Neural cell (in vitro differentiated cells): Measurements from ENCODE around the gene NFASC. TPM values are rescaled to one million over a fixed set of nuclear protein-coding genes. Genes with fewer than 3 reads are reported as not detected.

Experiments
- H2AFZ ChIP-seq: fragments of 200-600, 300-800 bp; sonication (generic), shearing (Covaris generic); 2 replicates; pipeline ENCODE4 v1.6.0; 2014; ENCODE audit warnings: low read depth, mild to moderate bottlenecking, antibody characterized with exemption, low read length, moderate library complexity
- H3F3A ChIP-seq: fragments of 200-600 bp; shearing (Covaris generic); 2 replicates; pipeline ENCODE4 v1.6.1; 2016; ENCODE audit warnings: mild to moderate bottlenecking, moderate library complexity, mixed read lengths, antibody characterized with exemption, low read length; ENCODE audit not compliant: insufficient read depth, poor library complexity, severe bottlenecking
- H3K27ac ChIP-seq: fragments of 200-600, 300-800 bp; sonication (generic), shearing (Covaris generic); 2 replicates; pipeline ENCODE4 v1.5.1; 2014; ENCODE audit warnings: mild to moderate bottlenecking, low read length, moderate library complexity
- H3K27me3 ChIP-seq: fragments of 300-800, 200-600 bp; sonication (generic), shearing (Covaris generic); 2 replicates; pipeline ENCODE4 v1.6.0; 2014; ENCODE audit warnings: mild to moderate bottlenecking, low read depth, low read length, moderate library complexity; ENCODE audit not compliant: insufficient read depth
- H3K36me3 ChIP-seq: fragments of 300-800, 200-600 bp; sonication (generic), shearing (Covaris generic); 2 replicates; pipeline ENCODE4 v1.5.1; 2014; ENCODE audit warnings: mild to moderate bottlenecking, antibody characterized with exemption, low read length, moderate library complexity; ENCODE audit not compliant: insufficient read depth
- H3K4me2 ChIP-seq: fragments of 300-800, 200-600 bp; sonication (generic), shearing (Covaris generic); 2 replicates; pipeline ENCODE4 v1.6.0; 2014; ENCODE audit warnings: mild to moderate bottlenecking, low read length
- H3K4me3 ChIP-seq: fragments of 300-800, 200-600 bp; sonication (generic), shearing (Covaris generic); 2 replicates; pipeline ENCODE4 v1.5.1; 2014; ENCODE audit warnings: mild to moderate bottlenecking, low read length, moderate library complexity
- H3K79me2 ChIP-seq: fragments of 200-600 bp; shearing (Covaris generic); replicated peaks from 2 replicates; pipeline ENCODE4 v1.6.0; 2014; ENCODE audit warnings: mild to moderate bottlenecking, low read length, moderate library complexity; ENCODE audit not compliant: insufficient read depth
- H3K9ac ChIP-seq: fragments of 300-800, 200-600 bp; sonication (generic), shearing (Covaris generic); 2 replicates; pipeline ENCODE4 v1.6.1; 2016; ENCODE audit warnings: mild to moderate bottlenecking, low read length, mixed read lengths
- H3K9me2 ChIP-seq: fragments of 200-600 bp; shearing (Covaris generic); 2 replicates; pipeline ENCODE4 v1.6.1; 2016; ENCODE audit warnings: mild to moderate bottlenecking, low read length, mixed read lengths; ENCODE audit not compliant: insufficient read depth
- H3K9me3 ChIP-seq: fragments of 200-600, 300-800 bp; sonication (generic), shearing (Covaris generic); 2 replicates; pipeline ENCODE4 v1.6.1; 2016; ENCODE audit warnings: mild to moderate bottlenecking, mixed run types, low read length, moderate library complexity, mixed read lengths
- H4K20me1 ChIP-seq: fragments of 200-600 bp; shearing (Covaris generic); 2 replicates; pipeline ENCODE4 v1.6.1; 2016; ENCODE audit warnings: mild to moderate bottlenecking, mixed run types; ENCODE audit not compliant: insufficient read depth
- EP300 ChIP-seq: fragments of 450-650 bp; conservative IDR thresholded peaks from 2 replicates; pipeline ENCODE4 v1.6.1; 2014; ENCODE audit warnings: antibody characterized with exemption, mild to moderate bottlenecking, moderate library complexity; ENCODE audit not compliant: poor library complexity, severe bottlenecking
- EZH2 ChIP-seq: fragments of 200-600, 300-800 bp; shearing (Covaris generic), sonication (generic); IDR thresholded peaks from 2 replicates; pipeline ENCODE4 v1.6.1; 2014; ENCODE audit warnings: antibody characterized with exemption, low read length, borderline replicate concordance, mild to moderate bottlenecking; ENCODE audit not compliant: insufficient read depth, poor library complexity, severe bottlenecking
- MXI1 ChIP-seq: fragments of 450-650 bp; conservative IDR thresholded peaks from 2 replicates; pipeline ENCODE4 v1.6.1; 2014; ENCODE audit warnings: antibody characterized with exemption, mild to moderate bottlenecking; ENCODE audit not compliant: poor library complexity, severe bottlenecking
- POLR2AphosphoS5 ChIP-seq: IDR thresholded peaks from 2 replicates; pipeline ENCODE4 v1.6.1; 2012
- RAD21 ChIP-seq: fragments of 450-650 bp; conservative IDR thresholded peaks from 2 replicates; pipeline ENCODE4 v1.6.1; 2014; ENCODE audit warnings: antibody characterized with exemption, mild to moderate bottlenecking, moderate library complexity
- SMC3 ChIP-seq: fragments of 450-650 bp; conservative IDR thresholded peaks from 2 replicates; pipeline ENCODE4 v1.6.1; 2014; ENCODE audit warnings: antibody characterized with exemption, mild to moderate bottlenecking, moderate library complexity; ENCODE audit not compliant: poor library complexity
- TAF1 ChIP-seq: IDR thresholded peaks from 2 replicates; pipeline ENCODE4 v1.6.1; 2012; ENCODE audit warnings: low read depth
- polyA plus RNA-seq: library from polyadenylated mRNA; depleted of rRNA; stranded (reverse); fragments of >200 nt; gene quantifications from 2 replicates; pipeline ENCODE4 v1.2.3, GENCODE V29; 2014
- TF ChIP-seq, protein P1 (sequence below): IDR thresholded peaks from 2 replicates; pipeline ENCODE4 v1.6.1; 2012; ENCODE audit warnings: borderline replicate concordance
- TF ChIP-seq, protein P2 (sequence below): fragments of 450-650 bp; IDR thresholded peaks from 2 replicates; pipeline ENCODE4 v1.5.1; 2014; ENCODE audit warnings: antibody characterized with exemption, mild to moderate bottlenecking, moderate library complexity; ENCODE audit not compliant: poor library complexity, severe bottlenecking

NFASC gene
- polyA plus RNA-seq, 1 donor from 2014 or later, result 23.9 TPM

DNA sequence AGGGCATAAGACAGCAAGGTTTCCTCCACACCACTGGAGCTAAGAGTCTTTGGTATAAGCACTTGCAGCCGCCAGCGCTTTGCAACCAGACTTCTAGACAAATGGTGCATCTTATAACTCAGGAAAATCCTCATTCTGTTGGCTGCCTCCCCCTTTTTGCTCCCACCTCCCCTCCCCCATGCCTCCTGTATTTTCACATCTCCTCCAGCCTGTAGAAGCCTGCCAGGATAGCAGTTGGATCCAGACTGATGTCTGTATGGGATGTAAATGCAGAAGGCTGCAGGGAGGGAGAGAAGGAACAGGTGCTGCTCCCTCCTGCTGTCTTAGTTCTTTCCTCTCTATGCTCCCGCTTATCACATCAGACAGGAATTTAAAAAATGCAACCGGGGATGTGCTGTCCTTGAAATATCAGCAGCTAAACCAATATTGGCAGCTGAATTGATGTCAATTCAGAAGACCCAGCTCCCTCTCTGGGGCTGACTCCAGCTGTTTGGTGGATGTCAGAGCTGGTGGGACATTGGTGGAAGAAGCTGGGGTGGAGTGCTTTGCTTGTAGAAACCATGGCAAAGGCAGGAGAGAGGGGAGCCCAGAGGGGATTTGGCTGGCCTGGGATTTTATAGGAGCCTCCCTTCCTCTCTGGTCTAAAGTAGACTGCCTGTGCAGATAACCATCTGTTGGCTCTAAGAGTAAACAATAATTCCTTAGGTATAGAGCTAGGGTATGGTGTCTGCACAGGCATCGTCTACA, 53.5 kb downstream of the NFASC start:
- Histone ChIP-seq H3K36me3 (no peaks in the 10 kb centered on the region), H3K27me3 (no peaks in the 10 kb centered on the region), H3K9me2 (no peaks in the 10 kb centered on the region), H2AFZ (no peak overlapping the region), H3F3A (no peaks in the 10 kb centered on the region), H3K27ac (peak overlapping the region; percentile 18), H3K9me3 (no peaks in the 10 kb centered on the region), H3K9ac (no peak overlapping the region), H3K4me3 (peak overlapping the region; percentile 5), H3K79me2 (no peaks in the 10 kb centered on the region), H4K20me1 (peaks cover 2% of the 10 kb centered on the region), H3K4me2 (no peak overlapping the region)
- TF ChIP-seq RAD21 (no peak), EP300 (no peak), TAF1 (no peak), MXI1 (no peak), EZH2 (no peak)

GRCh38 chr1:204925701-204926100, 55.0 kb downstream of the NFASC start:
- no peak overlapping the region for H2AFZ ChIP-seq
- no peak overlapping the region for H3K4me2 ChIP-seq
- H3F3A ChIP-seq, result no peaks in the 10 kb centered on the region
- H3K9me2 ChIP-seq, result no peaks in the 10 kb centered on the region
- no peaks in the 10 kb centered on the region for H3K36me3 ChIP-seq
- H3K27ac ChIP-seq, result no peak overlapping the region
- no peaks in the 10 kb centered on the region for H3K27me3 ChIP-seq
- H3K79me2 ChIP-seq, result no peaks in the 10 kb centered on the region
- H3K4me3 ChIP-seq, result no peak overlapping the region
- peaks cover 2% of the 10 kb centered on the region for H4K20me1 ChIP-seq
- TF ChIP-seq, protein P1, sequence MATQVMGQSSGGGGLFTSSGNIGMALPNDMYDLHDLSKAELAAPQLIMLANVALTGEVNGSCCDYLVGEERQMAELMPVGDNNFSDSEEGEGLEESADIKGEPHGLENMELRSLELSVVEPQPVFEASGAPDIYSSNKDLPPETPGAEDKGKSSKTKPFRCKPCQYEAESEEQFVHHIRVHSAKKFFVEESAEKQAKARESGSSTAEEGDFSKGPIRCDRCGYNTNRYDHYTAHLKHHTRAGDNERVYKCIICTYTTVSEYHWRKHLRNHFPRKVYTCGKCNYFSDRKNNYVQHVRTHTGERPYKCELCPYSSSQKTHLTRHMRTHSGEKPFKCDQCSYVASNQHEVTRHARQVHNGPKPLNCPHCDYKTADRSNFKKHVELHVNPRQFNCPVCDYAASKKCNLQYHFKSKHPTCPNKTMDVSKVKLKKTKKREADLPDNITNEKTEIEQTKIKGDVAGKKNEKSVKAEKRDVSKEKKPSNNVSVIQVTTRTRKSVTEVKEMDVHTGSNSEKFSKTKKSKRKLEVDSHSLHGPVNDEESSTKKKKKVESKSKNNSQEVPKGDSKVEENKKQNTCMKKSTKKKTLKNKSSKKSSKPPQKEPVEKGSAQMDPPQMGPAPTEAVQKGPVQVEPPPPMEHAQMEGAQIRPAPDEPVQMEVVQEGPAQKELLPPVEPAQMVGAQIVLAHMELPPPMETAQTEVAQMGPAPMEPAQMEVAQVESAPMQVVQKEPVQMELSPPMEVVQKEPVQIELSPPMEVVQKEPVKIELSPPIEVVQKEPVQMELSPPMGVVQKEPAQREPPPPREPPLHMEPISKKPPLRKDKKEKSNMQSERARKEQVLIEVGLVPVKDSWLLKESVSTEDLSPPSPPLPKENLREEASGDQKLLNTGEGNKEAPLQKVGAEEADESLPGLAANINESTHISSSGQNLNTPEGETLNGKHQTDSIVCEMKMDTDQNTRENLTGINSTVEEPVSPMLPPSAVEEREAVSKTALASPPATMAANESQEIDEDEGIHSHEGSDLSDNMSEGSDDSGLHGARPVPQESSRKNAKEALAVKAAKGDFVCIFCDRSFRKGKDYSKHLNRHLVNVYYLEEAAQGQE, result no peak
- TF ChIP-seq MXI1 (no peak), EZH2 (no peak), EP300 (no peak), SMC3 (no peak), TAF1 (no peak), POLR2AphosphoS5 (no peak), RAD21 (no peak)
- TF ChIP-seq, protein P2, sequence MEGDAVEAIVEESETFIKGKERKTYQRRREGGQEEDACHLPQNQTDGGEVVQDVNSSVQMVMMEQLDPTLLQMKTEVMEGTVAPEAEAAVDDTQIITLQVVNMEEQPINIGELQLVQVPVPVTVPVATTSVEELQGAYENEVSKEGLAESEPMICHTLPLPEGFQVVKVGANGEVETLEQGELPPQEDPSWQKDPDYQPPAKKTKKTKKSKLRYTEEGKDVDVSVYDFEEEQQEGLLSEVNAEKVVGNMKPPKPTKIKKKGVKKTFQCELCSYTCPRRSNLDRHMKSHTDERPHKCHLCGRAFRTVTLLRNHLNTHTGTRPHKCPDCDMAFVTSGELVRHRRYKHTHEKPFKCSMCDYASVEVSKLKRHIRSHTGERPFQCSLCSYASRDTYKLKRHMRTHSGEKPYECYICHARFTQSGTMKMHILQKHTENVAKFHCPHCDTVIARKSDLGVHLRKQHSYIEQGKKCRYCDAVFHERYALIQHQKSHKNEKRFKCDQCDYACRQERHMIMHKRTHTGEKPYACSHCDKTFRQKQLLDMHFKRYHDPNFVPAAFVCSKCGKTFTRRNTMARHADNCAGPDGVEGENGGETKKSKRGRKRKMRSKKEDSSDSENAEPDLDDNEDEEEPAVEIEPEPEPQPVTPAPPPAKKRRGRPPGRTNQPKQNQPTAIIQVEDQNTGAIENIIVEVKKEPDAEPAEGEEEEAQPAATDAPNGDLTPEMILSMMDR, result no peak
- H3K9me3 ChIP-seq, result no peaks in the 10 kb centered on the region
- no peak overlapping the region for H3K9ac ChIP-seq
